Femur (tissue), 1 donor: ENCODE results near the gene HIGD2B.
"Not testable (repeated sequence)": the region's sequence is repeated elsewhere in the genome, so short reads cannot be mapped to it uniquely, and the experiment has no call there.

ENCODE experiments used
- DNase-seq: peaks from one replicate; pipeline ENCODE4 v3.0.0-alpha.2; 2017

Gene HIGD2B

DNA sequence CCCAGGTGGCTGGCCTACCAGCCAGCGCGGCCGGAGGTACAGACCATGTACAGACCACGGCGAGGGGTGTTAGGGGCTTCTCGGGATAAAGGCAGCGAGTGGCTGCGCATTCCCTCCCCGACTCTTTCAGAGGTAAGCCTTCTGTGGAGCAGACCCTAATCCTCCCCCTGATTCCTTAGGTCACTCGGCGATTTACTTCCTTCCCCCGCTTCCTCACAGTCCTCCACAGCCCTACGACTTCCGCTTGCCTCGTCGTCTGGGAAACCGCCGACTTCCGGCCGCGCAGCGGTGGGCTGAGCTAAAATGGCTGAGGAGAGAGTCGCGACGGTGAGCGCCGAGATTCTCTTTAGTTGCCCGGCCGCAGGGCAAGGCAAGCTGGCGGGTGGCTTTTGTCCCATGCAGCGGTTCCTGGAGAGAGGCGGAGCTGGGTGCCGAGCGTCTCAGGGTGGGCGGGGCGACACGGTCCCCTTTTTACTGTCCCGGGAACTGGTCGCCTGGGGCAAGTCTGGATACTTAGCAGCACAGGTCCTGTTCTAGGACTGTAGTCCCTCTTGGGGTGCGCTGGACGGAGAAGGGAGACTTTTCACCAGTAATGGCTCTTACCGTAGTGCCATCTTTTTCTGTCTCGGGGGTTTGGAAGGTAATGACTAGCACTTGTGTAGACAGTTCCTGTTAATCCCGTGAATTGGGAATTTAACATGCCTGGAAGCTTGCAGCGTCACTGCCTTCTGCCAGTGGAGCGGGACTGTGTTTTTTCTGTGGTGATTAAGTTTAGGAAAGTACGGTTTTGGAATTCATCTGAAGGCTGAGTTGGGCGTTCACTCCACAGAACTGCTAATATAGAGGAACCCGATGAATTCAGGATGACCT is at the start of gene HIGD2B, which contains the start of gene BBS4:
Gene HIGD2B, minus strand, starts transcription at position 258 of the 870 bp plus-strand sequence. CDS start 9,808 bp downstream, outside the sequence.
Gene BBS4, plus strand, starts transcription at position 283 of the 870 bp plus-strand sequence. Its CDS starts 21 bp downstream, at position 304.
- peak; percentile 95 for DNase-seq

DNA sequence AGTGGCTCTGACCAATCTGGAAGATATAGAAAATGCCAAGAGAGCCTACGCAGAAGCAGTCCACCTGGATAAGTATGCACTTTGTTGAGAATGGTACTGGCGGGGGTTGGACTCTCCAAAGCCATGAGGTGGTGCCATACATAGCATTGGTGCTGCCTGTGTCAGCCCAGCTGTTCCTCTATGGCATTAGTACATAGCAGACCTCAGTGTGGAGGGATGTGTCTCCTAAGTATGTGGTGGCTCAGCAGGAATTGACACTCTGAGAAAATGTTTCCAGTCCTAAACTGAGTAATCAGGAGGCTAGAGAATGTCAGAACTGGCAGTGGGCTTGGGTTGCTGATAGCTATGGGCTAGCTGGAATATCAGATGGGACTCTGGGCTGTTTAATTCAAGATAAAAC is 49.1 kb upstream of the HIGD2B start:
- no peak for DNase-seq

DNA sequence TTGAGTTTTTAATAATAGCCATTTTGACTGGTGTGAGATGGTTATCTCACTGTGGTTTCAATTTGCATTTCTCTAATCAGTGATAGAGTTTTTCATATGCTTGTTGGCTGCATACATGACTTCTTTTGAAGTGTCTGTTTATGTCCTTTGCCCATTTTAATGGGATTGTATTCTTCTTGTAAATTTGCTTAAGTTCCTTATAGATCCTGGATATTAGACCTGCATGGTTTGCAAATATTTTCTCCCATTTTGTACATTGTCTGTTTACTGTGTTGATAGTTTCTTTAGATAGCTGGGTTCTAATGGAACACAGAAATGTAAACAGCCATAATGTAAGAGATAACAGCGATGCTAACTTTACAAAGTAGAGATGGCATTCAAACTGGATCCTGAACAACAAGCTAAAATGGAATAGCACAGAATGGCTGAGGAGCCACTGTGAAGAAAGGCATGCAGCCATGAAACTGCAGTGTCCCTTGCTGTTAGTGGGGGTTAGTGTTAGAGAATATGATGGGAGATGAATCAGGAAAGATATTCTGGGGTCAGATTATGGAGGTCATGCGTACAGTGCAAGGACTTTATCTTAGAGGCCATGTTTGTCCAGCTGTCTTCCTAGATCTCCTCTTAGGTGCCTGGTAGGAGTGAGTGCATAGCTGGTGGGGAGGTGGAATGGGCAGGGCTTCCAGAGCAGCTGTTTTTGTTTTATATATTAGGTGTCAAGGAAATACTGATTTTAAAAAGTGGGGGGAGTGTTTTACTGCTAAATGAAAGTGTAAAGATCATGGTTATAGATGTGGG is 48.2 kb upstream of the HIGD2B start:
- DNase-seq, result no peak

- DNase-seq, result no peak
Observed at GRCh38 chr15:72732516-72732915, 46.5 kb upstream of the HIGD2B start.

DNA sequence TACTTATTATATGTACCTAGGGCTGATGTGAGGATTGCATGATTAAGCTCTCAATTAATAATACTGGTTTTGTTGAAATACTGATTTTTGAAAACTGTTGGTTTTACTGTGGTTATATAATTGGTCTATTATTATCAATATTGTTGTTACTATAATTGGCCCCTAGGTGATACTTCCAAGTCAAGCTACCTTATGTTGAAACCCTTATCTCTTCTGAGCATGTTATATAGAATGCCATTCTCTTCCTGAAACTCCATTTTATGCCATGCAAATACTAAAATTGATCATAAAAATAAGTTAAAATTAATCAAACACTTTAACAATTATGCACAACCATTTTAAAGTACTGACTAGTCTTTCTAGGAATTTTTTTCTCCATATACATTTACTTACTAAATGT is 46.1 kb upstream of the HIGD2B start:
- DNase-seq, result no peak

DNA sequence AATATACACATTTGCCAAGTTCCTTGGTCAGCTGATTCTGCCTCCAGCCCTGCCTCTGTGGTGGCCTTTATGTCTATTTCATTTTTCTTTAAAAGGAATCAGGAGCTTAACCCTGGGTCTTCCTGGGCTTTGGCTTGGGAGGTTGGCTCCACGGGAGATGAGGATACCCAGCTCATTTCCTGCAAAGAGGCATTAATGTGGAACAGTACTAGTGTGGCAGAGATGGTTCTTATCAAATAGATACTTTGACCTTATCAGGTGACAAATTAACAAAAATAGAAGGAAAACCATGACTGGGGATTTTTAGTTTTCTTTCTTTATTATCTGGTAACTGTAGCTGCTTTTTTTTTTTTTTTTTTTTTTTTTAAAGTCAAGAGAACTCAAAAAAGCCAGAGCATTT is 42.8 kb upstream of the HIGD2B start:
- DNase-seq, result no peak

DNA sequence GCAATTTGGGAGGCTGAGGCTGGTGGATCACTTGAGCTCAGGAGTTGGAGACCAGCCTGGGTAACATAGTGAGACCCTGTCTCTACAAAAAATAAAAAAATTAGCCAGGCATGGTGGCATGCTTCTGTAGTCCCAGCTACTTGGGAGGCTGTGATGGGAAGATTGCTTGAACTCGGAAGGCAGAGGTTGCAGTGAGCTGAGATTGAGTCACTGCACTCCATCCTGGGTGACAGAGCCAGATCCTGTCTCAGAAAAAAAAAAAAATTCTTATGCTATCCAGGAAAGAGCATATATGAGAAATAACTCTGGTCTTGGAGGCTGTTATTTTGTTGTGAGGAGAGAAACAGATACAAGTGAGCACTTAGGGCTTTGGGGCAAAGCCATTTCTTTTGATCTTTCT is 42.3 kb upstream of the HIGD2B start:
- DNase-seq, result not testable (repeated sequence)

DNA sequence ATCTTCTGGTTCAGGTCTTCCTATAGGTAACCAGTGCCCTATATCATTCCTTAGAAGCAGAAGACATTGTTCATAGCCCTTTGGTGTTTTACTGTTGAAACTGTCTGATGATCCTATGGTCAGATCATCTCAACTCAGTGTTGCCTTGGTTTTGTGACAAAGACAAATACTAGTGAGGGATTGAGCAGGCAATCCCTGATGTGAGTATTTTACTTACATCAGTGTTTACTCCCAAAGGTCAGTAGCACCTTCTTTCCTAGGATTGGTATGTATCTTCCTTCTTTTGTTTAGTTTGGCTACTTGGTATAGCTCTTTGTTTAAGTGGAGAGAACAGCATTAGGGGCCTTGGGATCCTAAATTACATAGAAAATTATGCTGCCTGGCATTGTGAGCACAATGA is 41.2 kb upstream of the HIGD2B start:
- no peak for DNase-seq

- DNase-seq, result not testable (repeated sequence)
Observed at GRCh38 chr15:72725851-72726250, 39.9 kb upstream of the HIGD2B start.

DNA sequence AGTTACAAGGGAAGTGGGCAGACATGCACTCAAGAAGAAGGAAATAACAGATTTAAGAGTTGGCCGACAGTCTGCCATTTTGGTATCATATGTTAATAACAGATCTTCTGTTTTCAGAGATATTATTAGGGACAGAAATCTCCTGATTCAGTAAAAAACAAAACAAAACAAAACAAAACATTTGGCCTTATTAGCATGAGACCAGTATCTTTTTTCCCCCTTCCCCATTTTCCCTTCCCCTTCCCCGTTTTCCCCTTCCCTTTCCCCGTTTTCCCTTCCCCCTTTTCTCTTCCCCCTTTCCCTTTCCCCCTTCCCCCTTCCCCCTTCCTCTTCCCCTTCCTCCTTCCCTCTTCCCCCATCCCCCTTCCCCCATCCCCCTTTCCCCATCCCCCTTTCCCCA is 39.5 kb upstream of the HIGD2B start:
- no peak for DNase-seq

DNA sequence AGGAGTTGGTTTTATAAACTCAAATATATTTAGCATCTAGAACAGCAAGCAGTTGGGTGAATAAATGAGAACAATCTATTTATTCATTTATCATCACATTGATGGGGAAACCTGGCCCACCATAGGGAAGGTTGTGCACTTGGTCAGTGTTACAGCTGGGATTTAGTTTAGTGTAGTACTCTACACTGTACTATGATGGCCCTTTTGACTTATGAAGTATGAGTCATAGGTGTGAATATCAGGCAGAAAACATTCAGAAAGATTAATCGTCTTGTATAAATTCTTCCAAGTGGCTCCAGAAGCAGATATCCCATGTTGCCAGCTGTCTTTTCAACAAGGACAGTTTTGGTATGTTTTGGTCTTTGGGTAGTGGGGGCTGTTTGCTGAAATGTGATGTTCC is 38.0 kb upstream of the HIGD2B start:
- DNase-seq, result no peak

DNA sequence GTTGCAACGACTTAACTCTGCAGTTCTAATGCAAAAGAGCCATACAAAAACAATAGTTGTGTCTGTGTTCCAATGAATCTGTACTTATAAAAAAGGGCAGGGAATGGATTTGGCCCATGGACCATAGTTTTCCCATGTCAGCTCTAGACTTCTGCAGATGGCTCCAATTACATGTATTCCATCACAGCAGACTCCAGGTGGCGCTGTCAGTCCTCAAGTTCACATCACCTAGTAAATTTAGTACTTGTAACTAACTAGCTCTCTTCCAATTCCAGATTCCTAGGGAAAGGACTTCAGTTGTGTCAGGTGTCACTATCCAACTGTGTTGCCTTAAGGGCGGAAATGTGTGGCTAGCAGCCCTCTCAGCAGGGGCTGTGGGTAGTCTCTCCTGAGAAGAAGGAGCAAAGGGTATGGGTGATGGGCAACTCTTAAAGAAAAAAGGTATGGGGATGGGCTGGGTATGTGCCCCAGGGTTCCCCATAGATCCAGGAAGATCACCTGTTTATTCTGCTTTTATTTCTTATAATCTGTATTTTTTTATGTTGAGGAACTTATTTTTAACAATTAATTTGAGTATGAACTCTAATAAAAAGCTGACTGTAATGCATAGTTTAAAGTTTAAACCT is 36.2 kb upstream of the HIGD2B start:
- DNase-seq, result peak; percentile 73

GRCh38 chr15:72708551-72709303 is 22.7 kb upstream of the HIGD2B start:
- DNase-seq, result not testable (repeated sequence)

GRCh38 chr15:72706266-72706665 is 20.3 kb upstream of the HIGD2B start:
- no peak for DNase-seq

GRCh38 chr15:72700076-72700475 is 14.1 kb upstream of the HIGD2B start:
- no peak for DNase-seq

- DNase-seq, result no peak
Observed at GRCh38 chr15:72698938-72699337, 13.0 kb upstream of the HIGD2B start.

GRCh38 chr15:72690938-72691337 is 5.0 kb upstream of the HIGD2B start:
- no peak for DNase-seq

GRCh38 chr15:72688697-72689096 is 2.7 kb upstream of the HIGD2B start:
- no peak for DNase-seq

DNA sequence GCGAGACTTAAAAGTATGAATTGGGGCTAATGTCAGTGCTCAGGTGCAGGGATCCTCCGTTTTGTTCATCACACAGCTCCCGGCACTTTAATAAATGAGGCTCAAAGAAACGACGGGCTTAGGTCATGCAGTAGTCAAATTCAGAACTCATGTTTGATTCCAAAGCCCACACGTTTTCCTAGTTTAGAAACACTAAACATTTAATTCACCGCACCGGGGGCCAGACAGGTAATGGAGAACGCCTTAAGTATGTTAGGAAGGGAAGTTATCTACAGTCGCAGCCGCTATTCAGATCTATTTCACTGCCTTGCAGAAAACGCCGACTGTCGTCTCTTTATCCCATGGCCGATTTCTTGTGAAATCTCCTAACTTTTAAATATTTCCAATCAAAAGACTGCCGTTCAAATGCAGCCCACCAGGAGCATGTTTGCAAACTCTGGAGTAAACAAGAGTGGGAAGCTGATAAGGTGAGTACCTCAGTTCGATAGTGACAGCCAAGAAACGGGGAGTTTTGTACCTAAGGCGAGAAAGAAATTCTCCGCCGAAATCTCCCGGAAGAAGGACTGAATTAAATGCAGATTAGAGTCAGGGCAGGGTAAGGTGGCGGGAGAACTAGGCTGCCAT is 569 bp downstream of the HIGD2B start:
- DNase-seq, result no peak

DNA sequence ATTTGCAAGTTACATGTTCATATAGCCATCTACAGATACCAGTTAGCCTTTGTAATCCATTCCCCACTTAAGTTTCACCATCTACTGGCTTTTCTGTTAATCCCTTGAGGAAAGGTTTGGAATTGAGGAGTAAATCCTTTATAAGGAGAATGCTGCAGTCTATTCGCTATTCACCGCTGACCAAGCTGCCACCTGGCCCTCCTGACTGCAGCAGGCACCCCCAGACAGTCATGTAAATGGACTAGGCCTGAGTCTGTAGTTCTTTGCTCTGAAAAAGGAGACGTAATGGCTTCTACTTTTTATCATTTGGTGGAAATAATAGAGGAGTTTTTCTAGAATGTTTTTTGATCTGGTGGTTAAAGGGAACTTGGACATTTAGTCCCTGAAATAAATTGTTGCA is 3.2 kb downstream of the HIGD2B start:
- no peak for DNase-seq

- no peak for DNase-seq
Observed at GRCh38 chr15:72680931-72681330, 5.1 kb downstream of the HIGD2B start.

DNA sequence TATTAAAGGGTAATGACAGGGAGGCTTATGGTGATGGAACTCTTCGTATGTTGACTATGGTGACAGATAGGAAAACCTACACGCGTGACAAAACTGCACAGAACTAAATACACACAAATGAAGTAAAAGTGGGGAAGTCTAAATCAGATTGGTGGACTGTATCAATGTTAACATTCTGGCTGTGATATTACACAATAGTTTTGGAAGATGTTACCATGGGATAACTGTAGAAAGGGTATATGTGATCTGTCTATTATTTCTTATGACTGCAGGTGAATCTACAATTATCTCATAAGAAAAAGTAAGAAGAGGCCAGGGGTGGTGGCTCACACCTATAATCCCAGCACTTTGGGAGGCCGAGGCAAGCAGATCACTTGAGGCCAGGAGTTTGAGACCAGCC is 9.1 kb downstream of the HIGD2B start:
- DNase-seq, result no peak
